Measurements from ENCODE around the gene ANO1. TPM values are rescaled to one million over a fixed set of nuclear protein-coding genes. Genes with fewer than 3 reads are reported as not detected.

Gene ANO1
- polyA plus RNA-seq, 3 donors: not detected

- no peak for TF ChIP-seq CTCF (IDR thresholded peaks at IDR 0.05)
- no peaks in the 10 kb centered on the region for H3K4me1 Mint-ChIP-seq
- no peaks in the 10 kb centered on the region for H4K20me1 ChIP-seq (ENCODE audit: insufficient read depth, low read length)
- intact Hi-C loops (cut with micrococcal nuclease): no loop called here
- peaks cover 0 to 3% (median 0%) of the 10 kb centered on the region in 7 donors for H3K9me3 Mint-ChIP-seq
- H3K36me3 Mint-ChIP-seq: no peaks in the 10 kb centered on the region
- WGBS (ENCODE audit: insufficient coverage): 49% methylated on average over 6 of the region's 8 CpGs
- no peak overlapping the region for H3K27ac Mint-ChIP-seq
- H3K27me3 Mint-ChIP-seq (ENCODE audit: low read depth in 3 of 3): peaks cover 4 to 6% (median 4%) of the 10 kb centered on the region in 3 donors
- no peak overlapping the region for H3K4me2 ChIP-seq (replicated peaks; ENCODE audit: extremely low read depth, low read length, poor library complexity, severe bottlenecking)
- H3K36me3 ChIP-seq (replicated peaks in 1 of 2; ENCODE audit: control insufficient read depth in 1 of 2, insufficient read depth in 2 of 2, low read length in 2 of 2): no peaks in the 10 kb centered on the region
- no peaks in the 10 kb centered on the region for H3K79me2 ChIP-seq (ENCODE audit: insufficient read depth, low read length)
- no peak overlapping the region for H3K27ac ChIP-seq (ENCODE audit: low read depth in 1 of 2, low read length in 2 of 2)
- no peak for DNase-seq
- no peak overlapping the region for H3K9ac ChIP-seq (ENCODE audit: insufficient read depth, low read length, poor library complexity, severe bottlenecking)
- no peak overlapping the region for H3K4me3 ChIP-seq (replicated peaks in 1 of 3; ENCODE audit: low read depth in 2 of 3, low read length in 3 of 3)
- H2AFZ ChIP-seq (ENCODE audit: insufficient read depth, low read depth, low read length, poor library complexity, severe bottlenecking): no peak overlapping the region
- no peaks in the 10 kb centered on the region for H3K9me3 ChIP-seq (replicated peaks in 1 of 2; ENCODE audit: control insufficient read depth in 1 of 2, insufficient read depth in 1 of 2, low read length in 2 of 2)
- no peaks in the 10 kb centered on the region for H3K27me3 ChIP-seq (ENCODE audit: control insufficient read depth in 2 of 2, insufficient read depth in 2 of 2, low read length in 2 of 2)
- no peaks in the 10 kb centered on the region for H3K4me1 ChIP-seq (ENCODE audit: control insufficient read depth in 1 of 2, insufficient read depth in 2 of 2, low read length in 2 of 2)
- no peak overlapping the region for H3K4me3 Mint-ChIP-seq
Measured at GRCh38 chr11:70158201-70158600, 80.1 kb downstream of the ANO1 start.

- Mint-ChIP-seq H3K36me3 (no peaks in the 10 kb centered on the region), H3K9me3 (peaks cover 0 to 3% (median 0%) of the 10 kb centered on the region in 7 donors), H3K27ac (no peak overlapping the region), H3K4me3 (no peak overlapping the region), H3K4me1 (no peaks in the 10 kb centered on the region), H3K27me3 (ENCODE audit: low read depth in 3 of 3) (peaks cover 4 to 6% (median 4%) of the 10 kb centered on the region in 3 donors)
- no peaks in the 10 kb centered on the region for H3K27me3 ChIP-seq (ENCODE audit: control insufficient read depth in 2 of 2, insufficient read depth in 2 of 2, low read length in 2 of 2)
- H3K36me3 ChIP-seq (replicated peaks in 1 of 2; ENCODE audit: control insufficient read depth in 1 of 2, insufficient read depth in 2 of 2, low read length in 2 of 2): no peaks in the 10 kb centered on the region
- H3K4me3 ChIP-seq (replicated peaks in 1 of 3; ENCODE audit: low read depth in 2 of 3, low read length in 3 of 3): no peak overlapping the region
- TF ChIP-seq CTCF (IDR thresholded peaks at IDR 0.05): no peak
- no peak overlapping the region for H3K9ac ChIP-seq (ENCODE audit: insufficient read depth, low read length, poor library complexity, severe bottlenecking)
- no peak for DNase-seq
- H3K27ac ChIP-seq (ENCODE audit: low read depth in 1 of 2, low read length in 2 of 2): no peak overlapping the region
- WGBS (ENCODE audit: insufficient coverage): 100% methylated on average over 5 of the region's 14 CpGs
- no peak overlapping the region for H3K4me2 ChIP-seq (replicated peaks; ENCODE audit: extremely low read depth, low read length, poor library complexity, severe bottlenecking)
- H3K79me2 ChIP-seq (ENCODE audit: insufficient read depth, low read length): no peaks in the 10 kb centered on the region
- H3K9me3 ChIP-seq (replicated peaks in 1 of 2; ENCODE audit: control insufficient read depth in 1 of 2, insufficient read depth in 1 of 2, low read length in 2 of 2): no peaks in the 10 kb centered on the region
- H2AFZ ChIP-seq (ENCODE audit: insufficient read depth, low read depth, low read length, poor library complexity, severe bottlenecking): no peak overlapping the region
- H3K4me1 ChIP-seq (ENCODE audit: control insufficient read depth in 1 of 2, insufficient read depth in 2 of 2, low read length in 2 of 2): no peaks in the 10 kb centered on the region
- intact Hi-C loops (cut with micrococcal nuclease): no loop called here
- no peaks in the 10 kb centered on the region for H4K20me1 ChIP-seq (ENCODE audit: insufficient read depth, low read length)
Measured at GRCh38 chr11:70158757-70159389, 80.8 kb downstream of the ANO1 start.
